CD4-positive, alpha-beta T cell treated with Interleukin-6 at 100 ng/mL for 8 hours (primary cell): ENCODE data around the gene TMEM151A.

Experiments used
- DNase-seq: peaks from one replicate; pipeline ENCODE4 v3.0.0-alpha.2; 2020; ENCODE audit warnings: mixed read lengths, low spot score

The TMEM151A gene

GRCh38 chr11:66322732-66323427, 31.2 kb downstream of the TMEM151A start:
- no peak for DNase-seq

- no peak for DNase-seq
Observed at GRCh38 chr11:66323684-66324083, 32.0 kb downstream of the TMEM151A start.

- DNase-seq = no peak
Observed at GRCh38 chr11:66324664-66325063, 33.0 kb downstream of the TMEM151A start.

- DNase-seq = no peak
Observed at GRCh38 chr11:66325263-66325671, 33.6 kb downstream of the TMEM151A start.

GRCh38 chr11:66326261-66327111, 34.8 kb downstream of the TMEM151A start:
- DNase-seq = peak; percentile 59

- no peak for DNase-seq
Observed at GRCh38 chr11:66327171-66328030, 35.7 kb downstream of the TMEM151A start.

- no peak for DNase-seq
Observed at GRCh38 chr11:66328031-66328301, 36.3 kb downstream of the TMEM151A start.

GRCh38 chr11:66328302-66329144, 36.8 kb downstream of the TMEM151A start:
- peak; percentile 83 for DNase-seq

GRCh38 chr11:66329165-66329673, 37.5 kb downstream of the TMEM151A start:
- DNase-seq = no peak

- no peak for DNase-seq
Observed at GRCh38 chr11:66330931-66331330, 39.2 kb downstream of the TMEM151A start.

- no peak for DNase-seq
Observed at GRCh38 chr11:66331542-66332370, 40.1 kb downstream of the TMEM151A start.

- DNase-seq = no peak
Observed at GRCh38 chr11:66332371-66333219, 40.9 kb downstream of the TMEM151A start.

GRCh38 chr11:66333220-66333877, 41.7 kb downstream of the TMEM151A start:
- DNase-seq = no peak

GRCh38 chr11:66333896-66334604, 42.4 kb downstream of the TMEM151A start:
- no peak for DNase-seq

GRCh38 chr11:66334605-66335442, 43.1 kb downstream of the TMEM151A start:
- no peak for DNase-seq

GRCh38 chr11:66335531-66336233, 44.0 kb downstream of the TMEM151A start:
- no peak for DNase-seq
